ENCODE data around the gene S100G. TPM values are rescaled to one million over a fixed set of nuclear protein-coding genes. Genes with fewer than 3 reads are reported as not detected.

The S100G gene
- total RNA-seq, 1 experiment from 2014 or later: not detected

DNA sequence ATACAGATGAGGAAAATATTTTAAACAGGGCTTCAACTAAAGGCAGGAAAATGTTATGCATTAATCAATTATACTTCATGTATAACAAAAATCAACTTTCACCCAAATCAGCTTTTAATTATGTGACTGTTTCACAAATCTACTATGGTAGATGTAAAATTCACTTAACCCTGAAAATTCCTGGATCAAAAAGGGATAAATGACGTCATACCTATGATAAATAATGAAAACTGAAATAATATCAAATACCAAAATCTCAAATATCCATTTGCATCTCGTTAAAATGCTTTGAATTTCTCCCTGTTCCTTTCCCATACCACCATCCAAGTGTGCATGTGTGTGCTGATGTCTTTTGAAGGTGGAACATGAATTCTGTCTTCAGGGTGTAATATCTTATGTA, 11.5 kb downstream of the S100G start:
- H3K36me3 ChIP-seq (ENCODE audit: low read depth, low read length): peaks cover 9% of the 10 kb centered on the region; the same call in 1 of the 2 replicates
- no peak overlapping the region for H2AFZ ChIP-seq (ENCODE audit: low read length)
- POLR2A ChIA-PET (ENCODE audit: unreplicated experiment): no interaction called here
- ATAC-seq: no peak
- 0 out of 2 replicates have a peak overlapping the region, but pooled peaks have one; percentile 38 for H3K27ac ChIP-seq (ENCODE audit: low read length)
- H3K79me2 ChIP-seq (ENCODE audit: low read length): no peaks in the 10 kb centered on the region
- no peaks in the 10 kb centered on the region for H3K9me3 ChIP-seq (ENCODE audit: low read length)
- H3F3A ChIP-seq (ENCODE audit: low read length, unreplicated experiment): peaks cover 6% of the 10 kb centered on the region
- intact Hi-C loops (cut with micrococcal nuclease): loop anchor here (10.0 kb wide), 1 partner anchor 807 kb away; the partner anchor contains the start of gene AP1S2
- H4K20me1 ChIP-seq (ENCODE audit: low read length): no peaks in the 10 kb centered on the region
- H3K27me3 ChIP-seq (ENCODE audit: low read length): no peaks in the 10 kb centered on the region
- CTCF ChIA-PET: no interaction called here
- no peak for DNase-seq
- H3K9ac ChIP-seq (ENCODE audit: low read length): 0 out of 2 replicates have a peak overlapping the region, but pooled peaks have one; percentile 18
- BruUV-seq (replicated peaks): no TSS peak
- no peak overlapping the region for H3K4me3 ChIP-seq (ENCODE audit: low read length)
- TF ChIP-seq, protein P1, sequence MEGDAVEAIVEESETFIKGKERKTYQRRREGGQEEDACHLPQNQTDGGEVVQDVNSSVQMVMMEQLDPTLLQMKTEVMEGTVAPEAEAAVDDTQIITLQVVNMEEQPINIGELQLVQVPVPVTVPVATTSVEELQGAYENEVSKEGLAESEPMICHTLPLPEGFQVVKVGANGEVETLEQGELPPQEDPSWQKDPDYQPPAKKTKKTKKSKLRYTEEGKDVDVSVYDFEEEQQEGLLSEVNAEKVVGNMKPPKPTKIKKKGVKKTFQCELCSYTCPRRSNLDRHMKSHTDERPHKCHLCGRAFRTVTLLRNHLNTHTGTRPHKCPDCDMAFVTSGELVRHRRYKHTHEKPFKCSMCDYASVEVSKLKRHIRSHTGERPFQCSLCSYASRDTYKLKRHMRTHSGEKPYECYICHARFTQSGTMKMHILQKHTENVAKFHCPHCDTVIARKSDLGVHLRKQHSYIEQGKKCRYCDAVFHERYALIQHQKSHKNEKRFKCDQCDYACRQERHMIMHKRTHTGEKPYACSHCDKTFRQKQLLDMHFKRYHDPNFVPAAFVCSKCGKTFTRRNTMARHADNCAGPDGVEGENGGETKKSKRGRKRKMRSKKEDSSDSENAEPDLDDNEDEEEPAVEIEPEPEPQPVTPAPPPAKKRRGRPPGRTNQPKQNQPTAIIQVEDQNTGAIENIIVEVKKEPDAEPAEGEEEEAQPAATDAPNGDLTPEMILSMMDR (conservative IDR thresholded peaks at IDR 0.05; ENCODE audit: low read depth, low read length): no peak
- TF ChIP-seq EZH2 (IDR thresholded peaks at IDR 0.05; ENCODE audit: low read length, unreplicated experiment): no peak
- no peak for TF ChIP-seq EZH2phosphoT487 (IDR thresholded peaks at IDR 0.05; ENCODE audit: borderline replicate concordance, low read length)
- no peak overlapping the region for H3K4me2 ChIP-seq (ENCODE audit: low read length)
- H3K4me1 ChIP-seq (ENCODE audit: insufficient read depth, low read length): peaks cover 63% of the 10 kb centered on the region
- no peaks in the 10 kb centered on the region for H3K9me2 ChIP-seq (replicated peaks; ENCODE audit: low read length)

DNA sequence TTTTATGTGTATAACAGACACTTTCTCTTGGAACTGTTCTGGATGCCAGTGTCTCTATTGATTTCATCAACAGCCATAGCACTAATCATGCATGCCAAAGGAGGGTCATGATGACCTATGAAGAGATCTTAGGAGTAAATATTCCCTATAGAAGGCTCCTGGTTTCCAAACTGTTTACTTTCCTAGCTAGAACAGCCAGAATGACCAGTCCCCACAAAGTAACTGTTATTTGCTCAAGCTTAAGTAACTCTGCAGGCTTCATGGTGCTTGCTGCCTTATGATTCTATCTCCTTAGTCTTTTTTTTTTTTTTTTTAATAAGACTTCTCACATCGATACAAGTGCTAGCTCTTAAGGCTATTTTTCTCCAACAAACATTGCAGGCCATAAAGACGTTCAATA, 12.4 kb downstream of the S100G start:
- H3K36me3 ChIP-seq (ENCODE audit: low read depth, low read length): peaks cover 9% of the 10 kb centered on the region; the same call in 1 of the 2 replicates
- peaks cover 6% of the 10 kb centered on the region for H3F3A ChIP-seq (ENCODE audit: low read length, unreplicated experiment)
- CTCF ChIA-PET: interaction anchor here (0.6 kb wide), 2 partner anchors 178 to 405 kb away, joined by 3 to 5 read pairs; no protein-coding TSS in a partner anchor
- H3K27ac ChIP-seq (ENCODE audit: low read length): peak overlapping the region; percentile 38
- ATAC-seq: no peak
- TF ChIP-seq EZH2phosphoT487 (IDR thresholded peaks at IDR 0.05; ENCODE audit: borderline replicate concordance, low read length): no peak
- TF ChIP-seq, protein P1 (conservative IDR thresholded peaks at IDR 0.05; ENCODE audit: low read depth, low read length): no peak
- no peak for TF ChIP-seq EZH2 (IDR thresholded peaks at IDR 0.05; ENCODE audit: low read length, unreplicated experiment)
- no peaks in the 10 kb centered on the region for H3K9me2 ChIP-seq (replicated peaks; ENCODE audit: low read length)
- no peaks in the 10 kb centered on the region for H3K79me2 ChIP-seq (ENCODE audit: low read length)
- peak; percentile 44 for DNase-seq
- no peak overlapping the region for H2AFZ ChIP-seq (ENCODE audit: low read length)
- H3K9ac ChIP-seq (ENCODE audit: low read length): 0 out of 2 replicates have a peak overlapping the region, but pooled peaks have one; percentile 18
- no peak overlapping the region for H3K4me3 ChIP-seq (ENCODE audit: low read length)
- POLR2A ChIA-PET (ENCODE audit: unreplicated experiment): interaction anchor here (0.6 kb wide), 1 partner anchor 639 kb away, joined by 5 read pairs; no protein-coding TSS in a partner anchor
- peaks cover 64% of the 10 kb centered on the region for H3K4me1 ChIP-seq (ENCODE audit: insufficient read depth, low read length)
- no peaks in the 10 kb centered on the region for H3K27me3 ChIP-seq (ENCODE audit: low read length)
- intact Hi-C loops (cut with micrococcal nuclease): loop anchor here (1.0 to 10.0 kb wide), 2 partner anchors 178 to 808 kb away; partner anchors contain the start of gene AP1S2
- H4K20me1 ChIP-seq (ENCODE audit: low read length): no peaks in the 10 kb centered on the region
- H3K4me2 ChIP-seq (ENCODE audit: low read length): peak overlapping the region; percentile 23; the same call in 1 of the 2 replicates
- BruUV-seq (replicated peaks): no TSS peak
- no peaks in the 10 kb centered on the region for H3K9me3 ChIP-seq (ENCODE audit: low read length)

- Histone ChIP-seq H2AFZ (ENCODE audit: low read length) (no peak overlapping the region), H3K4me2 (ENCODE audit: low read length) (no peak overlapping the region), H3K27me3 (ENCODE audit: low read length) (no peaks in the 10 kb centered on the region), H3F3A (ENCODE audit: low read length, unreplicated experiment) (peaks cover 4% of the 10 kb centered on the region), H3K9me2 (replicated peaks; ENCODE audit: low read length) (no peaks in the 10 kb centered on the region), H3K79me2 (ENCODE audit: low read length) (no peaks in the 10 kb centered on the region), H3K9ac (ENCODE audit: low read length) (peak overlapping the region; percentile 20; the same call in 1 of the 2 replicates), H3K36me3 (ENCODE audit: low read depth, low read length) (peaks cover 8% of the 10 kb centered on the region; the same call in 1 of the 2 replicates), H3K4me1 (ENCODE audit: insufficient read depth, low read length) (peaks cover 48% of the 10 kb centered on the region), H4K20me1 (ENCODE audit: low read length) (no peaks in the 10 kb centered on the region), H3K4me3 (ENCODE audit: low read length) (no peak overlapping the region), H3K27ac (ENCODE audit: low read length) (peak overlapping the region; percentile 38), H3K9me3 (ENCODE audit: low read length) (no peaks in the 10 kb centered on the region)
- TF ChIP-seq EZH2 (IDR thresholded peaks at IDR 0.05; ENCODE audit: low read length, unreplicated experiment): no peak
- TF ChIP-seq, protein P1 (conservative IDR thresholded peaks at IDR 0.05; ENCODE audit: low read depth, low read length): peak; percentile 46
- DNase-seq (peak; percentile 60), ATAC-seq (peak; percentile 66)
- CTCF ChIA-PET: interaction anchor here (0.6 to 1.1 kb wide), 6 partner anchors 85 to 598 kb away, joined by 3 to 14 read pairs (median 3); partner anchors contain the start of gene GRPR
- POLR2A ChIA-PET (ENCODE audit: unreplicated experiment): interaction anchor here (0.6 to 0.7 kb wide), 3 partner anchors 60 to 991 kb away, joined by 3 read pairs; no protein-coding TSS in a partner anchor
- intact Hi-C loops (cut with micrococcal nuclease): loop anchor here (1.0 to 10.0 kb wide), 4 partner anchors 228 to 809 kb away; partner anchors contain the start of genes AP1S2 and GRPR
- no TSS peak for BruUV-seq (replicated peaks)
These were observed 14.1 kb downstream of the S100G start for GRCh38 chrX:16664074-16664473.
